ENCODE data around the gene GPS1.

The GPS1 gene

DNA sequence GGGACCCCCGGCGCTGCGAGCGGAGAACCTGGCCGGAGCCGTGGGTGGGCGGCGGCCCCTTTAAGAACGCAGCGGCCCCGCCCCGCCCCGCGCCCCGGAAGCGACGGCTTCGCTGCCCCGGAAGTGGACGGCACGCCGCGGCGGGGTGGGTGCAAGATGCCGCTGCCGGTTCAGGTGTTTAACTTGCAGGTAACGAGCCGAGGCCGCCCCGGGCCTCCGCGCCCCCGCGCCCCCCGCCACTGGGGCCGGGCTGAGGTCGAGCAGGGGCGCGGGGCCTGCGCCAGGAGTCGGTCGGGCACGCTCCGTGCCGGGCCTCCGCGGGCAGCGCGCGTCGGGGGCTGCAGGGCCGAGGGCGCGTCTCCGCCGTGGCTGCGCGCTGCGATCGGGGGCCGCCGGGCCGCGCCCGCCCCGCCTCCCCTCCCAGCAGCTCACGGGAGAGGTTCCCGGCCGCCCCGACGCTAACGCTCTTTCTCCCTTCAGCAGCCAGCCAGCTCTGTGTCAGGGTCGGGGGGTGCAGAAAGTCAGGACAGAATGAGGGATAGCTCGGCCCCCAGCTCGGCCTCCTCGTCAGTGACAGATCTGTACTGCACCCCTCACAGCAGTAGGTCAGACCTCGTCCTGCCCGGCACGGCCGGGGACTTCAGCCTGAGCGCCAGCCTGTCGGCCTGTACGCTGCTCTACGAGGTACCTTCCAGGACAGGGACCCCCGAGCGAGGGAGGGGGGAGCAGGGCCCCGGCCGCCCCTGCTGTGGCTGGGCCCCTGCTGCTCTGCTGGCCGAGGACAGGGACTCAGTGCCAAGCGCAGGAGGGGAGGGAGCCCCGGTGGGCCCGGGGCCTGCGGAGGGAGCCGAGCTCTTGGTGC is at the start of gene GPS1, which contains the start of gene RFNG:
Gene GPS1 (plus strand): TSS at position 123 of the 862 bp plus-strand sequence. CDS start 34 bp downstream, at position 157.
Gene RFNG (minus strand): TSS at position 36 of the 862 bp plus-strand sequence. CDS start 45 bp downstream, outside the sequence.
- DNase-seq, result peak; percentile 84

- DNase-seq, result no peak
Observed at GRCh38 chr17:82003411-82004381, 48.0 kb upstream of the GPS1 start.

DNA sequence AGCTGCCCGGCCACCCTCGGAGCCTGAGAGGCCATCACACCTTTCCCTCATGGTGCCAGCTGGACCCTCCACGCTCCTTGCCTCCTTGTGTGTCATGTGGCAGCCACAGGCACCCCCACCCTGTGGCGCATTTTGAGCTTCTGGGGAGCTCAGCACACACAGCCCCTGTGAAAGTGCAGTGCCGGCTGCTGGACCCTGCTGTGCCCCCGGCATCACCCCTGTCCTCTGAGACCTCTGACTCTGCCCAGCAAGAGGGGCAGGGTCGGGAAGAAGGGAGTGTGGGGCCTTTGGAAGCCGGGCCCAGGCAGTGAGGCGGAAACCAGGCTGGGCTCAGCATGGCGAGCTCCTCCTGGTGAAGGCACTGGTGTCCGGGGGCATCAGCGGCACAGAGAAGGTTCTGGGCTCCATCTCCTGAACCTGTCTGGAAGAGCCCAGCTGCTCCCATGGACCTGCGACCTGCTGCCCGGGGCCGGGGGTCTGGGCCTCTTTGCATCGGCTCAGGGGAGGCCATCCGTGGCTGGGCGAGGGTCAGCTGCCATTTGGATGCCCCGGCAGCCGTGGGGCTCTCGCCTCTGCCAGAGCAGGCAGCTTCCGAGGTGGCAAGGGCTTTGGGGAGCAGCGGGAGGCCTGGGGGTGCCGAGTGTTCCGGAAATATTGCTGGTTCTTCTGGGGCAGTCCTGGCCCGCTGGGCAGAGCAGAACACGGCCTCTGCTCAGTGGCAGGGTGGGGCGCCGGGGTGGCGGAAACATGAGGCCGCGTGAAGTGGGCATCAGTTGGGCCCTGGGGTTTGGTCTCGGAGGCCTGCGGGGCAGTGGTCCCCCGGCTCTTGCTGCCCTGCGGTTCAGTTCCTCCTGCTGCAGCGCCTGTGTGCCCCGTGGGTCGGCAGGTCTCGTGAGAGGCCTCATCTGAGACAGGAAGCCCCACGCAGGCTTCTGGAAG is 46.9 kb upstream of the GPS1 start:
- no peak for DNase-seq

DNA sequence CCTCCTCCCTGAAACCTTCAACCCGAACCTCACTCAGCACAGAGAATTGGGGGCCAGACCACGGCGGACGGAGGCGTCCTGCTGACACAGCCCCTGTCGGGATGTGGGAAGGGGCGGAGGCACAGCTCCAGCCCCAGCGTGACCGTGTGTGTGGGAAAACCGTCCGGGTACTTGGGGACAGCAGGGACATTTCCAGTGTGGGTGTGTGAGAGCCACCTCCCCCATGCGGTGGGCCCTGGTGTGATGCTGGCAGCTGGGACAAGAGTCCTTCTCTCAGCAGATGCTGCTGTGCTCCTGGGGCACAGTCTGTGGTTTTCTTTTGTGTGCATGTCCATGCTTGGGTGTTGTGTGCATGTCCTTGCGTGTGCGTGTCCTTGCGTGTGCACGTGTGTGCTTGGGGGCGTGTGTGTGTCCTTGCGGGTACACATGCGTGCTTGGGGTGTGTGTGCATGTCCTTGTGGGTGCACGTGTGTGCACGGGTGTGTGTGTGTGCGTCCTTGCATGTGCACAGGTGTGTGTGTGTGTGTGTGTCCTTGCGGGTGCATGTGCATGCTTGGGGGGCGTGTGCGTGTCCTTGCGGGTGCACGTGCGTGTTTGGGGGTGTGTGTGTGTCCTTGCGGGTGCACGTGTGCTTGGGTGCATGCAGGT is 45.9 kb upstream of the GPS1 start:
- DNase-seq, result no peak

- DNase-seq, result no peak
Observed at GRCh38 chr17:82006468-82007227, 45.0 kb upstream of the GPS1 start.

GRCh38 chr17:82007228-82007494 is 44.5 kb upstream of the GPS1 start:
- no peak for DNase-seq

DNA sequence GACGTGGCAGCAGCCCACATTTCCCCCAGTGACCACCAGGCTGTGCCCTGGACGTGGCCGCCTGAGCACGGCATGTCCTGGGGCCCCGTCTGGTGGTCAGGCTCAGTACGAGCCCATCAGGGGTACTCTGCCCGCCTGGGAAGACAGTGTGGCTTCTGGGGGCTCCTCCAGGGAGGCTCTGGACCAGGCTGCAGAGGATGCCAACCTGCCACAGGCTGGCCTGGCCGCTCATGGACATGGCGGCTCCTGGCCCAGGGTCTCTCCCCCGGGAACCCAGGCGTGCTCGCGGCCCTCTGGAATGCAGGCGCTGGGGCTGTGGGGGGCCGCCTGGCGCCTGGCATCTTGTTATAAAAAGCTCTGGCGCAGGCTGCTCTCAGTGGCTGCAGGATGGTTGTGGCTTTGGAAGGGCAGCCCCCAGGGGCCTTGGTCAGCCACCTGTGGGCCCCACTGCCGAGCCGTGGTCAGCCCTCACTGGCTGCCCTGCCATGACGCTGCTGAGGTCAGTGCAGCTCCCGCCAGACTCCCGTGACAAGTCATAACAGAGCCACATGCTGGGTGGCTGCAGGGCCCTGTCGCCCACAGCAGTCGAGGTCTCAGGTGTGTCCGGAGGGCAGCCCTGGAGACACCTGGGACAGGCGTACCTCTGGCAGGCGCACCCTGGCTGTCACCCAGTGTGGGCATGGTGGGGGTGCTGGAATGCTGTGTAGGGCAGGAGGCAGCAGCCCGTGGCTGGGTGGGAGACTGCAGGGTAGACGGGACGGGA is 44.0 kb upstream of the GPS1 start:
- DNase-seq, result no peak

DNA sequence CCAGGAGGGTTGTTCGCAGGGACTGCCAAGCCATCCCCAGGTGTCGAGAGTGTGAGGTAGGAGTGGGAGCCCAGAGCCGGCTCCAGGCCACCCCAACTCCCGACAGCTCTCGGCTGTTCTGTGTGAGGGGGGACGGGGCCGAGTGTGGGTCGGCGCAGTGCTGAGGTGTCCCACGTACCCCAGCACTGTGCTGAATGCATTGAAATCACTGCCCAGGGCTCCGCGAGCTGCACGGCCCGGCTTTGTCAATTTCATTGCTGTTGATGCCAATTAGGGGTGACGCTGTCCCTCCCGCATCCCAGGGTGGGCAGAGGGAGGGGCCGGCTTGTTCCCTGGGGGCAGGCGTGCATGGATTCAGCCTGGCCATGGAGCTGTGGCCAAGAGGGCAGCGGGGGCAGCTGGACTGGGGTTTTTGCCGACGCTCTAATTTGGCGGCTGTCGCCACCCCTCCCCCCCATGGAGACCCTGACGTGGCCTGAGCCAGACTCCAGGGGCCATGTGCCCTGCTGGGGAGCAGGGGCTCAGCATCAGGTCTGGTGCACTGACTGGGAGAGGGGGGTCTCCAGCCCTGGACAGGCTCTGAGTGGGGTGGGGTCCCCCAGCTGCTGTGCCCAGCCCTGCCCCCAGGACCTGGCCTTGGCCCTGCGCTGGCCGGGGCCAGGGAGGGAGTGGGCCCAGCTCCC is 43.3 kb upstream of the GPS1 start:
- DNase-seq, result no peak

DNA sequence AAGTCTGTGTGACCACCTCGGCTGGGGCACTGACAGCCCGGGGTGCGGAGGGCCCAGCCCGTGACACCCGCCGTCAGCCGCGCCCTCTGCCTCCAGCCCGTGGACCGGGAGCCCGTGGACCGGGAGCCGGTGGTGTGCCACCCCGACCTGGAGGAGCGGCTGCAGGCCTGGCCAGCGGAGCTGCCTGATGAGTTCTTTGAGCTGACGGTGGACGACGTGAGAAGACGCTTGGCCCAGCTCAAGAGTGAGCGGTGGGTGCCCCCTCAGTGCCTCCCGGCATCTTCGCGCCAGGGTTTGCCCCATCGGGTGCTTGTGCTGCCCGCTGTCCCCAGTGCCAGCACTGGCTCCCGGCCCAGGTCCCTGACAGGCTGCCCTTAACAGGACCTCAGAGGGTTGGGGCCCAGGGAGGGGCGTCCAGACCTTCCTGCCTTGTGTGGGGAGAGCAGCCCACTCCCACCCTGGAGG is 42.7 kb upstream of the GPS1 start:
- DNase-seq, result no peak

DNA sequence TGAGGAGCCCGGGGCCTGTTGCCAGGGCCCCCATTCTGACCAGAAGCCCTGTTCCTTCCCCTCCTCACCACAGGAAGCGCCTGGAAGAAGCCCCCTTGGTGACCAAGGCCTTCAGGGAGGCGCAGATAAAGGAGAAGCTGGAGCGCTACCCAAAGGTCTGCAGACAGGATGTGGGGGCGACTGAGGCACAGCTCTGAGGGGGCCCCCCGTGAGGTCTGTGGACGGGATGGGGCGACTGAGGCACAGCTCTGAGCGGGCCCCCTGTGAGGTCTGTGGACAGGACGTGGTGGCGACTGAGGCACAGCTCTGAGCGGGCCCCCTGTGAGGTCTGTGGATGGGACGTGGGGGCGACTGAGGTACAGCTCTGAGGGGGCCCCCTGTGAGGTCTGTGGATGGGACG is 42.3 kb upstream of the GPS1 start:
- DNase-seq, result no peak

DNA sequence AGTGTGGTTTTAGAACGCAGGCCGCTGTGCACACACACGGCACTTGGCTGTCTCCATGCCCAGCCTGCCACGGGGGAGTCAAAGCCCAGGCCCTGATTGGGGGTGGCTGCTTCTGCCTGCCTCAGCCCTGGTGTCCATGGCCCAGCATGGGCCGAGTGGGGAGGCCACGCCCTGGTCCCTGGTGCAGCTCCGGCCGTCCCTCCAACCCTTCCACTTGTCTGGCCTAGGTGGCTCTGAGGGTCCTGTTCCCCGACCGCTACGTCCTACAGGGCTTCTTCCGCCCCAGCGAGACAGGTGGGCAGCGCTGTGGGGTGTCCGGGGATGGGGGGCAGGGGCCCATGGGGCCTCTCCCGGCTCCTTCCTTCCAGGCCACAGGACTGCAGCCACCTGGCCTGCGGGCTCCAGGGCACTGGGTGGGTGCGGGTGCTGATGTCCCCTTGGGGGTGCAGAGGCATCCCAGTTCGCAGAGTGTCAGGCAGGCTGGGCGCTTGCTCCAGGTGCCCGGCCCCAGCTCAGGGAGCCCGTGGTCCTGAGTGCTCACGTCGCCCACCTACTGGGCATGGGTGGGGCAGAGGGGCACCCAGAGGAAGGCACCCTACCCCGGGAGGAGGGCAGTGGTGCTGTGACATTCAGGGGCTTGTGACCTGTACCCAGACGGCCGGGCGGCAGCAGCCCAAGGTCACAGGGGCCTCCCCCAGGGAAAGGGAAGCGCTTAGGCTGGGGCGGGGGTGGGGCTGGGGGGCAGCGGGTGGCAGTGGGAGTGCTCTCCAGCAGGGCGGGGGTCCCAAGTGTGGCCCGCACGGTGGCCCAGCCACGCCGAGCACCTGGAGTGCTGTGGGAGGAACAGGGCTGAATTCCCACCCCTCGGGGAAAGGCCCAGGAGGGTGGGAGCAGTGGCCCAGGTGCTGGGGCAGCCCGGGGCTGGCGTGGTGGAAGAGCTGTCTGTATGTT is 40.8 kb upstream of the GPS1 start:
- no peak for DNase-seq

DNA sequence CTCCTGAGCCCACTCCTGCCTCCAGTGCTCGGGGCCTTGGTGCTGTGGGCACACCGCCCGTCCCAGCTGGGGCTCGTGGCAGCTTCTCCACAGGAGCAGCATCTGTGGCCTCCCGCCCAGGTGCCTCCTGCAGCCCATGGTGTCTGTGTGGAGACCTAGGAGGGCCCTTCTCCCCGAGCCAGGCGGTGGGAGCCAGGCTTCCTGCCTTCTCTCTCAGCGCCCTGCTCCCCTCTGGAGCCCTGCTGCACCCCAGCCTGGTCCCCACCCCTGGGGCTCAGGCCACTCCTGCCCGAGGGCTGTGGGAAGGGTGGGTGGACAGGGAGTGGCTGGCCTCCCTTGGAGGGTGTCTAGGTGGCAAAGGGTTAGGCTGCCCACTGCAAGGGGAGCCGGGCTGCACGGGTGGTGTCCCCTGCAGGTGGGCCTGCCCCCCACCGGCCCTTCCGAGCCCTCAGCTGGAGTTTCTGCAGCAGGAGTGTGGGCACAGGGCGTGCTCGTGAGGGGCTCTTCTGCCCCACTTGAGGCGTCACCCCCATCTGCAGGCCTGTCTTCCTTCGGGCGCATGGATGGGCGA is 40.0 kb upstream of the GPS1 start:
- no peak for DNase-seq

GRCh38 chr17:82012261-82012639 is 39.4 kb upstream of the GPS1 start:
- DNase-seq, result no peak

DNA sequence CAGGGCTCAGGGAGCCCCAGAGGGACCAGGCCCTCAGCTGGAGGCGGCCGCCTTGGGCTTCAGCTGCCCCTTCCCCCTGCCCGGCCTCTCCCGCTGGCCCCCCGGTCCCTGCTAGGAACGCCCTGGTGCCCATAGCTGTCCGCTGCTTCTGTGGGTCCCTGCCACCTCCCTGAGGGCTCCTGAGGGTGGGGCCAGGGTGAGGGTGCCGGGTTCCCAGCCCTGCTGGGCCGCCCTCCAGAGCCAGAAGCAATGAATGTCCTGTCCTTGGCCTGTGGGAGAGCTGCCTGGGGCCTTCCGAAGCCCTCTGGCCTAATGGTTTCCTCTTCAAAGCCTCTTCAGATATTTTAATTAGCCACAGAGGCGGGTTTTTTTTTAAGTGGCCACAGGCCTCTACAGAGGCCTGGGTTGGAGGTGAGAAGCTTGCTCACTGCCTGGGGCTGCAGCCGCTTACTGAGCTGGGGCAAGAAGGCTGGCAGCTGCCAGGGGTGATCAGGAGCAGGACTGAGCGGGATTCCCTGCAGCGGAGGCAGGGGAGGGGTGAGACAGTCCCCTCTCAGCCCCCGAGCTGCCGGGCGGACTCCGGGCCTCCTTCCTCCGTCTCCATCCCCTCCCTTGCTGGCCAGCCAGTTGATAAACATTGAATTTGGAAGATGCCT is 38.9 kb upstream of the GPS1 start:
- no peak for DNase-seq

GRCh38 chr17:82013341-82013740 is 38.4 kb upstream of the GPS1 start:
- DNase-seq, result no peak

DNA sequence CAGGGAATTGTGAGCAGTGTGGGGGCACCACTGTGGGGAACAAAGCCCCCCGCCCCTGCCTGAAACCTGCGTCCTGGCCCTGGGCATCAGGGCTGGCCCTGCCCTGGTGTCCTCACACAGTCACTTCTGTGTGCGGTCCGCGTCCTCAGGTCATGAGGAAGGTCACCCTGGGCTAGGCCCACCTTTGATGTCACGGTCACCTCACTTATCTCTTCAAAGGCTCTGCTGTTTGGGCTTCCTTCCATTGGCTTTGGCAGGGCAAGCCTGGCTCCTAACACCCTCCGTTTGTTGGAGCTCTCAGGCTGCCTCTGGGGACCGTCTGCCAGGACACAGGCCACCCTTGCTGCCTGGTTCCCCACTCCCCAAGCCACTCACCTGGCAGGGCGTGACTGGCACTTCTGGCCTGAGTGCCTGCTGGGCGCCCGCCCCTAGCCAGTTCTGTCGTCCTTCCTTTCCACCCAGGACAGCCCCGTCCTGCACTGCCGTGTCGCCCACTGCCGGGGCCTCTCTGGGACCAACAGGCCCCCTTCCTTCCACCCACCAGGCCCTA is 37.9 kb upstream of the GPS1 start:
- DNase-seq, result no peak

DNA sequence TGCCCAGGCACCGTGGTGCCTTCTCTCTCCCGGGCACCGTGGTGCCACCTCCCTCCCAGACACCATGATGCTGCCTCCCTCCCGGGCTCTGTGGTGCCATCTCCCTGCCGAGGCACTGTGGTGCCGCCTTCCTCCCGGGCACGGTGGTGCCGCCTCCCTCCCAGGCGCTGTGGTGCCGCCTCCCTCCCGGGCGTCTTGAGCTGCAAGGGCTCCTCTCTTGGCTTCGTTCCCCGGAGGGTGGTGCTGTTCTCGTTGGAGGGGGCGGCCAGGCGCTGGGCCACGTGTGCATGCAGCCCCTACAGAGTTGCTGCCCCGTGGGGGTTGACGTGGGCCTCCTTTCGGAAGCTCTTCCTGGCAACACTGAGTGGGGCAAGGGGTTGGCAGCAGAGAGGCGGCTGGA is 37.3 kb upstream of the GPS1 start:
- DNase-seq, result no peak

GRCh38 chr17:82014971-82015310 is 36.8 kb upstream of the GPS1 start:
- no peak for DNase-seq
